HFF-Myc (cell line): ENCODE measurements around the gene OOSP3.

ENCODE experiments used
- DNase-seq: peaks from one replicate; pipeline ENCODE4 v3.0.0-alpha.2; 2011; ENCODE audit warnings: low read depth; ENCODE audit errors: extremely low read depth
- H3K4me3 ChIP-seq: replicated peaks from 2 replicates; pipeline ENCODE4 v1.5.1; 2011; ENCODE audit warnings: low read depth, mild to moderate bottlenecking, control low read depth, low read length
- TF ChIP-seq, protein P1 (sequence below): IDR thresholded peaks from 2 replicates; pipeline ENCODE4 v1.5.1; 2012; ENCODE audit warnings: mild to moderate bottlenecking, low read depth, low read length, control low read depth; ENCODE audit errors: missing control alignments

The OOSP3 gene

DNA sequence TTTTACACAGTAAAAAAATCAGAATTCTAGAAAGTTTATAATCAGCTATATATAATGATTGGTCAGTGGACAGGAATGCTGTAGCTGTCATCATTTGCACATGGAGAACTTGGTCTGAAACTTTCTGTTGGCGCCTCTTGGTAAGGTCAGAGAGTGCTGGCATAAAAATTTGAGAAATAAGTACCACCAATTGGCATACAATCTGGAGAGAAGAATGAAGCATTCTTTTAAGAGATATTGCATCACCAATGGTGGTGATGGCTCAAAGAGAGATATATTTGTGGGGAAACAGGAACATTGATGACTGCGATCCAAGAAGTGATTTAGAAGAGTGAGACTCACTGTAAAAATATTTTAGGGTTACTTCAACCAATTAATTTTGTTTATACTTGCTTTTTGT is 39.9 kb downstream of the OOSP3 start:
- no peak overlapping the region for H3K4me3 ChIP-seq
- TF ChIP-seq, protein P1, sequence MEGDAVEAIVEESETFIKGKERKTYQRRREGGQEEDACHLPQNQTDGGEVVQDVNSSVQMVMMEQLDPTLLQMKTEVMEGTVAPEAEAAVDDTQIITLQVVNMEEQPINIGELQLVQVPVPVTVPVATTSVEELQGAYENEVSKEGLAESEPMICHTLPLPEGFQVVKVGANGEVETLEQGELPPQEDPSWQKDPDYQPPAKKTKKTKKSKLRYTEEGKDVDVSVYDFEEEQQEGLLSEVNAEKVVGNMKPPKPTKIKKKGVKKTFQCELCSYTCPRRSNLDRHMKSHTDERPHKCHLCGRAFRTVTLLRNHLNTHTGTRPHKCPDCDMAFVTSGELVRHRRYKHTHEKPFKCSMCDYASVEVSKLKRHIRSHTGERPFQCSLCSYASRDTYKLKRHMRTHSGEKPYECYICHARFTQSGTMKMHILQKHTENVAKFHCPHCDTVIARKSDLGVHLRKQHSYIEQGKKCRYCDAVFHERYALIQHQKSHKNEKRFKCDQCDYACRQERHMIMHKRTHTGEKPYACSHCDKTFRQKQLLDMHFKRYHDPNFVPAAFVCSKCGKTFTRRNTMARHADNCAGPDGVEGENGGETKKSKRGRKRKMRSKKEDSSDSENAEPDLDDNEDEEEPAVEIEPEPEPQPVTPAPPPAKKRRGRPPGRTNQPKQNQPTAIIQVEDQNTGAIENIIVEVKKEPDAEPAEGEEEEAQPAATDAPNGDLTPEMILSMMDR, result no peak
- DNase-seq, result no peak

DNA sequence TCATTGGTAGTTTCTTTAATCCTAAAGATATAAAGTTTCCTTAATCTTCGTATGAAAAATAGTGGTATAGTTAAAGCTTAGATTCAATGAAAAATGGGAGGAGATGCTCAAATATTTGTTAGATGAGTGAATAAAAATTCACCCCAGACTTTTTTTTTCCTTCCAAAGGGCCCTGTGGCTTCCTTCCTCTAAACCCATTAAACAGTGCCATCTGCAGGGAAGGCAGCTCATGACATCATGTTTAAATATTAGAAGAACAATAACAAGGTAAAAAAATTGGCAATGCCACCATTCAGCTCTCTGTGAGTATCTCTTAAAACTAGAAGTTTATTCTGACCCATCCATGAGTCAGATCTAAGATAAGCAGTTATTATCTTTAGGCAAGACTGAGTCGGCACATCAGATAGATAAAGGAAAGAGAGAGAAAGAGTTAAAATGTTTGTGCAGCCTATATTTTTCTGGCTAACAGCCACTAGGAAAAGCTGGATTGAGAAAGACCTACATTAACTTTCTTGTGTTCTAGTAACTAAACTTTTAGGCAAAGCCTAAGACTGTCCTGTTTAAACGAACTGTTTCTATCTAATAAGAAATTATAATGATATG is 40.5 kb downstream of the OOSP3 start:
- no peak for DNase-seq

DNA sequence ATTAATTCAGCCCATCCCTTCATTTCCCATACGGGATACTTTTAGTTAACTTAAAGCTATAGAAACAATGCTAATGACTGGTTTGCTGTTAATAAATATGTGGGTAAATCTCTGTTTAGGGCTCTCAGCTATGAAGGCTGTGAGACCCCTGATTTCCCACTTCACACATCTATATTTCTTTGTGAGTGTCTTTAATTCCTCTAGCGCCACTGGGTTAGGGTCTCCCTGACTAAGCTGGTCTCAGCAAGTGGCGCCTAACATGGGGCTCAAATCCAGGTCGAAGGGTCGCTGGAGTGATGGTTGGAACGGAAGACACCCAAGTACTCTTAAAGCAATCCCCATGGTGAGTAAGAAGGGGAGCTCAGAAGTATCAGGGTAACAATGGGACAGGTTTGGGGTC is 45.2 kb downstream of the OOSP3 start:
- H3K4me3 ChIP-seq, result no peak overlapping the region
- no peak for DNase-seq
- TF ChIP-seq, protein P1, result no peak

More for the DNA sequence above, 40.5 kb downstream of the OOSP3 start:
- no peak overlapping the region for H3K4me3 ChIP-seq
- TF ChIP-seq, protein P1, result no peak

DNA sequence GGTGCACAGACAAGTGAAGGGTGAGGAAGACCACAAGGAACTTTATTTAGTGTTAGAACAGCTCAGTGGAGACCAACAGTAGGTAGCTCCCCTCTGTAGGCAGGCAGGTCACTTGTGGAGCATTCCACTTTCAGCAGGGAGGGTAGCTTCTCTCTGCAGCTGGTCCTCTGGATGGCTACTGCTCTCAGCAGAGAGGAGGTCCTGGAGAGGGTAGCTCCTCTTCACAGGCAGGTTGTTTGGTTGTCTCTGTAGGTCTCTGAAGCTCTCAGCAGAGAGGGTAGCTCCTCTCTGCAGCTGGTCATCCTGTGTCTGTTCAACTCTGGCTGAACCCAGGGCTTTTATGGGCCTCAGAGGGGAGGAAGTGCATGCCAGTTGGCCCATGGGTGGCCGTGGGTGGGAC is 53.1 kb downstream of the OOSP3 start:
- H3K4me3 ChIP-seq, result no peak overlapping the region
- DNase-seq, result no peak
- TF ChIP-seq, protein P1, result no peak

DNA sequence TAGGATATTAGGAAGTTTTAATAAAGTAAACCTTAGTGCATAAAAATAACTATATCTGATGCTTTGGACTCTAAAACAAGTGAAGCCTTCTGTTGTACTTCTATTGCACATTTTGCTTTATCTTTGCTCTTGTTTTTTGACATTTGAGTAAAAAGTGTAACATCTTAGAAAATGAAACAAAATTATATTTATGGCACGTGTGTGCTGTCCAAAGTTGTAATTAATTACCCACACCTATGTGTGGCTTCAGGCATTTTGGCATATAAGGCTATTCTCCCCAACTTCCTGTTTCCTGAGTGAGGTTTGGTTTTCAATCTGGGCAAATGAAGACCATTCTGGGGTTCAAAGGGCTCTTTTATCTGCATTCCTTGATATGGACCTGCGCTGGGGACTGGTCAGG is 59.5 kb downstream of the OOSP3 start, which contains the start of gene OOSP1:
Gene OOSP1, plus strand, starts transcription at position 301 of the 400 bp plus-strand sequence. Its CDS starts 23 bp downstream, at position 324.
- no peak within 1 kb of the TSS for H3K4me3 ChIP-seq
- TF ChIP-seq, protein P1, result no peak
- no peak for DNase-seq

DNA sequence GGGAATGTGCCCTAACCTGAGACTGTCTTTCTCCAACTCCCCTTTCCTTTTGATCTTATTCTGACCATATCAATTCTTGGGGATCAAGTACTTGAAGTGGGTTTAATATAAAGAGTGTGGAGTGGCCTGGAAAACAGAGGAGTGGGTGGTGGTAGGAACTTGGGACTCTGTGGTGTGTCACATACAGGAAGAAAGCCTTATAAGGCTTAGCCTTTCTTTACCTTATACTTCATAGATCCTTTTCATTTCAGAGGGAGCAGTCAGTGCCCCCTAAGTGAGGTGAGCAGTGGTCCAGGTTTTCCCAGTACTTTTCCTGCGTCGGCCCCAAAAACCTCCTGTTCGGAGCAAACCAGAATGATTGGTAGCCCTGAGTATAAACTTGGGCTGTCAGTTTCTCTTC is 60.1 kb downstream of the OOSP3 start:
- no peak for DNase-seq
- no peak overlapping the region for H3K4me3 ChIP-seq
- TF ChIP-seq, protein P1, result no peak

DNA sequence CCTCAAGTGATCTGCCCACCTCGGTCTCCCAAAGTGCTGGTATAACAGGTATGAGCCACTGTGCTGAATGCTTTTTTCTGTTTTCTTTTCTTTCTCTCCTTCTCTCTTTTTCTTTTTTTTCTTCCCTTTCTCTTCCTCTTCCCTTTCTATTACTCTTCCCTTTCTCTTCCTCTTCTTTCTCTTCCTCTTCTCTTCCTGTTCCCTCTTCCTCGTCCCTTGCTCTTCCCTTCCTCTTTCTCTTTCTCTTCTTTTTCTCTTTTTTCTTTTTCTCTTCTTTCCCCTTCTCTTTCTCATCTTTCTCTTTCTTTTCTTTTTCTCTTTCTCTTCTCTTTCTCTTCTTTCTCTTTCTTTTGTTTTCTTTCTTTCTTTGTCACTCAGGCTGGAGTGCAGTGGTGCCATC is 60.9 kb downstream of the OOSP3 start:
- TF ChIP-seq, protein P1, result no peak
- H3K4me3 ChIP-seq, result no peak overlapping the region
- DNase-seq, result no peak
